GM13976 (cell line): ENCODE measurements around the gene BPIFA1.

Source experiments
- DNase-seq: peaks from one replicate; pipeline ENCODE4 v3.0.0; 2012; ENCODE audit warnings: low spot score
- CTCF ChIP-seq: IDR thresholded peaks from 2 replicates; pipeline ENCODE4 v1.5.1; 2012; ENCODE audit warnings: borderline replicate concordance, mild to moderate bottlenecking; ENCODE audit not compliant: insufficient read depth; ENCODE audit errors: extremely low read depth, missing control alignments, control extremely low read depth
- in situ Hi-C: fragments of 300-500 bp; cut with MboI; formaldehyde crosslinking; loops from one replicate; pipeline ENCODE4 v1.12.0; 2022; ENCODE audit warnings: low sequenced_read_pairs, mixed read lengths, inconsistent platforms; ENCODE audit not compliant: unreplicated experiment

BPIFA1 gene

GRCh38 chr20:33235696-33236095 lies at the start of gene BPIFA1:
TSS of gene BPIFA1 (plus strand) at chr20:33235996. CDS start at chr20:33237712, 1,716 bp downstream.
- TF ChIP-seq CTCF = no peak
- in situ Hi-C loops = no loop called here
- no peak for DNase-seq

- no peak for TF ChIP-seq CTCF
- no peak for DNase-seq
- in situ Hi-C loops = no loop called here
Observed at GRCh38 chr20:33187491-33187890, 48.3 kb upstream of the BPIFA1 start.

- in situ Hi-C loops = no loop called here
- DNase-seq = no peak
- TF ChIP-seq CTCF = no peak
Observed at GRCh38 chr20:33188421-33188820, 47.4 kb upstream of the BPIFA1 start.

- in situ Hi-C loops = no loop called here
- TF ChIP-seq CTCF = no peak
- no peak for DNase-seq
Observed at GRCh38 chr20:33191484-33191883, 44.3 kb upstream of the BPIFA1 start.

GRCh38 chr20:33191955-33192354 lies 43.8 kb upstream of the BPIFA1 start:
- TF ChIP-seq CTCF = no peak
- in situ Hi-C loops = no loop called here
- no peak for DNase-seq

- TF ChIP-seq CTCF = no peak
Observed at GRCh38 chr20:33192912-33193501, 42.8 kb upstream of the BPIFA1 start.

More at GRCh38 chr20:33192912-33193501, 42.8 kb upstream of the BPIFA1 start:
- no peak for DNase-seq
- in situ Hi-C loops = no loop called here
